ENCODE results near the gene RARG. TPM values are rescaled to one million over a fixed set of nuclear protein-coding genes. Genes with fewer than 3 reads are reported as not detected.

Gene RARG
- total and polyA plus RNA-seq, 2 donors (not counting 1 experiment from before 2014, with no cell fraction given), result 8.8 to 15.0 TPM

- POLR2A ChIA-PET, result interaction anchor here (0.8 to 1.2 kb wide), 4 partner anchors 12 to 131 kb away, joined by 3 to 6 read pairs (median 4); partner anchors contain the start of genes CSAD and ZNF740
- no peak overlapping the region for H2AFZ ChIP-seq (ENCODE audit: insufficient read depth, low read depth, low read length, poor library complexity, severe bottlenecking)
- H3K4me1 ChIP-seq (ENCODE audit: control insufficient read depth in 2 of 2, insufficient read depth in 2 of 2, low read length in 2 of 2), result peaks cover 46 to 52% of the 10 kb centered on the region in 2 donors
These were observed 34.9 kb downstream of the RARG start for GRCh38 chr12:53197011-53197640.

More at GRCh38 chr12:53197011-53197640, 34.9 kb downstream of the RARG start:
- no peak for ATAC-seq (ENCODE audit: low read depth)
- CTCF ChIA-PET, result interaction anchor here (0.6 to 15.7 kb wide), 19 partner anchors 10 to 148 kb away, joined by 3 to 201 read pairs (median 8); partner anchors contain the start of genes AAAS, CSAD, ESPL1 and ITGB7
- H4K20me1 ChIP-seq (ENCODE audit: control insufficient read depth, insufficient read depth, low read length, poor library complexity, severe bottlenecking), result peaks cover 74% of the 10 kb centered on the region
- H3K9ac ChIP-seq (ENCODE audit: low read length), result no peak overlapping the region
- H3K4me2 ChIP-seq (replicated peaks; ENCODE audit: low read depth, low read length, poor library complexity, severe bottlenecking), result peak overlapping the region; percentile 73
- intact Hi-C loops (cut with micrococcal nuclease), result loop anchor here (1.0 to 5.0 kb wide), 2 partner anchors 38 to 130 kb away; no protein-coding TSS in a partner anchor
- Mint-ChIP-seq H3K27ac (peak overlapping the region; percentile 74), H3K9me3 (ENCODE audit: insufficient read depth) (no peaks in the 10 kb centered on the region), H3K27me3 (no peaks in the 10 kb centered on the region), H3K4me3 (peak overlapping the region; percentile 24), H3K4me1 (peaks cover 47% of the 10 kb centered on the region)
- H3K36me3 ChIP-seq (replicated peaks in 1 of 2; ENCODE audit: control extremely low read depth in 1 of 2, control insufficient read depth in 1 of 2, extremely low read depth in 1 of 2, insufficient read depth in 2 of 2, low read length in 1 of 2), result peaks cover 4 to 73% of the 10 kb centered on the region in 2 experiments
- DNase-seq, result no peak
- peak overlapping the region in 1 of 2 donors; percentile 7 for H3K27ac ChIP-seq (ENCODE audit: low read length in 2 of 2)
- peaks cover 25% of the 10 kb centered on the region for H3K79me2 ChIP-seq (ENCODE audit: control insufficient read depth, insufficient read depth, low read length)
- H3K9me3 ChIP-seq (ENCODE audit: control extremely low read depth in 1 of 3, control insufficient read depth in 2 of 3, insufficient read depth in 1 of 3, low read length in 2 of 3), result no peaks in the 10 kb centered on the region
- H3K27me3 ChIP-seq (replicated peaks in 1 of 4; ENCODE audit: control extremely low read depth in 1 of 4, control insufficient read depth in 3 of 4, insufficient read depth in 4 of 4, low read length in 3 of 4), result no peaks in the 10 kb centered on the region
- H3K4me3 ChIP-seq (ENCODE audit: control extremely low read depth in 1 of 5, extremely low read depth in 1 of 5, insufficient read depth in 1 of 5, low read depth in 2 of 5, low read length in 4 of 5), result no peak overlapping the region
- TF ChIP-seq EZH2 (IDR thresholded peaks at IDR 0.05; ENCODE audit: borderline replicate concordance, insufficient read depth, low read depth, low read length, poor library complexity, severe bottlenecking) (no peak), CTCF (IDR thresholded peaks at IDR 0.05) (no peak)
- 93% methylated on average over 19 of the region's 19 CpGs for WGBS (ENCODE audit: insufficient coverage)

Data from B cell (primary cell).